Epithelial cell of esophagus (primary cell): ENCODE results near the gene PHTF1.

Experiments used
- DNase-seq: peaks from one replicate; pipeline ENCODE4 v3.0.0; 2010; ENCODE audit warnings: low read depth
- H3K4me3 ChIP-seq: 2 replicates; pipeline ENCODE4 v1.5.1; 2011; ENCODE audit warnings: mild to moderate bottlenecking, low read length, control low read depth
- TF ChIP-seq, protein P1 (sequence below): IDR thresholded peaks from 2 replicates; pipeline ENCODE4 v1.5.1; 2011; ENCODE audit warnings: low read depth, mild to moderate bottlenecking, low read length, control low read depth, inconsistent platforms; ENCODE audit not compliant: insufficient read depth; ENCODE audit errors: missing control alignments

PHTF1 gene

DNA sequence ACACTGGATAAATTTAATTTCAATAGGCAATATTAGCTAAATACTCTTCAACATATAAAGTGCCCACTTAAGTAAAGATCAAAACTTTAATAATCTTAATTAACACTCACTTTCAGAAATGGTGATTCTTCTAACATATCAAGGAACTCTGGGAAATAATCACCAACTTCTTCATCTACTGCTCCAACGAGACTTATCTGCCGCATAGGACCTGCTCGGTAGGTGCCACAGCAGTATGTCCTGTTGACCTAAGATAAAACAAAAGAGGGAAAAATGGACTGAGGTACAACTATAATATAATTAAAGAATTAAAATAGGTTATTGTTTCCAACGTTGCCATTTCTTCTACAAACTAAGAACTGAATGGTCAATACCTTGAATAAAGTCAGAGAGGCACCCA lies 18.3 kb upstream of the PHTF1 start:
- TF ChIP-seq, protein P1, sequence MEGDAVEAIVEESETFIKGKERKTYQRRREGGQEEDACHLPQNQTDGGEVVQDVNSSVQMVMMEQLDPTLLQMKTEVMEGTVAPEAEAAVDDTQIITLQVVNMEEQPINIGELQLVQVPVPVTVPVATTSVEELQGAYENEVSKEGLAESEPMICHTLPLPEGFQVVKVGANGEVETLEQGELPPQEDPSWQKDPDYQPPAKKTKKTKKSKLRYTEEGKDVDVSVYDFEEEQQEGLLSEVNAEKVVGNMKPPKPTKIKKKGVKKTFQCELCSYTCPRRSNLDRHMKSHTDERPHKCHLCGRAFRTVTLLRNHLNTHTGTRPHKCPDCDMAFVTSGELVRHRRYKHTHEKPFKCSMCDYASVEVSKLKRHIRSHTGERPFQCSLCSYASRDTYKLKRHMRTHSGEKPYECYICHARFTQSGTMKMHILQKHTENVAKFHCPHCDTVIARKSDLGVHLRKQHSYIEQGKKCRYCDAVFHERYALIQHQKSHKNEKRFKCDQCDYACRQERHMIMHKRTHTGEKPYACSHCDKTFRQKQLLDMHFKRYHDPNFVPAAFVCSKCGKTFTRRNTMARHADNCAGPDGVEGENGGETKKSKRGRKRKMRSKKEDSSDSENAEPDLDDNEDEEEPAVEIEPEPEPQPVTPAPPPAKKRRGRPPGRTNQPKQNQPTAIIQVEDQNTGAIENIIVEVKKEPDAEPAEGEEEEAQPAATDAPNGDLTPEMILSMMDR = no peak
- H3K4me3 ChIP-seq = no peak overlapping the region
- no peak for DNase-seq

- DNase-seq = no peak
- TF ChIP-seq, protein P1 = no peak
These were observed 10.7 kb upstream of the PHTF1 start for GRCh38 chr1:113770031-113770430.

GRCh38 chr1:113769601-113769970 lies 10.3 kb upstream of the PHTF1 start:
- no peak overlapping the region for H3K4me3 ChIP-seq
- DNase-seq = no peak
- TF ChIP-seq, protein P1 = no peak

More at GRCh38 chr1:113770031-113770430, 10.7 kb upstream of the PHTF1 start:
- H3K4me3 ChIP-seq = no peak overlapping the region

DNA sequence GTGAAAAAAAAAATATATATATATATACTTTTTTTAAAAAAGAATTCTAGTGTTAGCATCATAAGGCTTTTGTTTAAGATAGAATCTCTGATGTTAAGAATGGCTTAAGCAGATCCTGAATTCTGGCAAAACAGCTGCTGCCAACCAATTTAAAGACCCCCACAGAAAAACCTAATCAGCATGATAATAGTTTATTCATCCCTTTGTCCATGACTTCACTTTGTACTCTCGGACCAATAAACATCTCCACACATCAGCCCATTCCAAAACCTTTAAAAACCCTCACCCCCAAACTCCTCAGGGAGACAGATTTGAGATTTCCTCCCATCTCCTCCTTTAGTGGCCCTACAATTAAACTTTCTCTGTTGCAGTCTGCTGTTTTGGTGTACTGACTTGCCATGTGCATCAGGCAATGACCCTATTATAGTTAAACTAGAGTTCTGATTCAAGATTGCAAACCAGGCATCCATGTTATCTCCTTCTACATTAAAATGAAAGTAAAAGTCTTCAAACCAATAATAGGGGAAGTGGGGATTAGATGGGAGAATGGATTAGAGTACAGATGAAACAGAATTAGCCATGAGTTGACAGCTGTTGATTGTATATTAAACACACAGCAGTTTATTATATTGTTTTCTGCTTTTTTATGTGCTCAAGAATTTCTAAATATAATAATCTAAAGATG lies 9.8 kb upstream of the PHTF1 start:
- TF ChIP-seq, protein P1 = no peak
- no peak for DNase-seq
- no peak overlapping the region for H3K4me3 ChIP-seq

GRCh38 chr1:113765306-113766230 lies 6.3 kb upstream of the PHTF1 start:
- TF ChIP-seq, protein P1 = no peak
- no peak for DNase-seq
- no peak overlapping the region for H3K4me3 ChIP-seq

- TF ChIP-seq, protein P1 = no peak
- DNase-seq = no peak
- H3K4me3 ChIP-seq = no peak overlapping the region
These were observed 4.4 kb upstream of the PHTF1 start for GRCh38 chr1:113763661-113764060.
